Measurements from ENCODE around the gene TP73.

DNA sequence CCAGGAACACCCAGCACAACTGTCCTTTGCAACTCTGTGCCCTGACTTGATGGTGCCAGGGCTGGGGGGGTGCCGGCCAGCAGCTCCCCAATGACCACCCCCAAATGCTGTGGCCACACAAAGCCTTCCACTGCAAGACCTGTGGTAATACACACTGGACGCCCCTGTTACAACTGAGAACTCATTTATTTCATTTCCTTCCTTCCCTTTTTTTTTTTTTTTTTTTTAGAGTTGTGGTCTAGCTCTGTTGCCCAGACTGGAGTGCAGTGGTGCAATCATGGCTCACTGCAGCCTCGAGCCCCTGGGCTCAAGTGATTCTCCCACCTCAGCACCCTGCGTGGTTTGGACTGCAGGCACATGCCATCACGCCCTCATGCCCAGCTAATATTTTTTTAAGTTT is 25.2 kb downstream of the TP73 start:
- TF ChIP-seq, protein P1, sequence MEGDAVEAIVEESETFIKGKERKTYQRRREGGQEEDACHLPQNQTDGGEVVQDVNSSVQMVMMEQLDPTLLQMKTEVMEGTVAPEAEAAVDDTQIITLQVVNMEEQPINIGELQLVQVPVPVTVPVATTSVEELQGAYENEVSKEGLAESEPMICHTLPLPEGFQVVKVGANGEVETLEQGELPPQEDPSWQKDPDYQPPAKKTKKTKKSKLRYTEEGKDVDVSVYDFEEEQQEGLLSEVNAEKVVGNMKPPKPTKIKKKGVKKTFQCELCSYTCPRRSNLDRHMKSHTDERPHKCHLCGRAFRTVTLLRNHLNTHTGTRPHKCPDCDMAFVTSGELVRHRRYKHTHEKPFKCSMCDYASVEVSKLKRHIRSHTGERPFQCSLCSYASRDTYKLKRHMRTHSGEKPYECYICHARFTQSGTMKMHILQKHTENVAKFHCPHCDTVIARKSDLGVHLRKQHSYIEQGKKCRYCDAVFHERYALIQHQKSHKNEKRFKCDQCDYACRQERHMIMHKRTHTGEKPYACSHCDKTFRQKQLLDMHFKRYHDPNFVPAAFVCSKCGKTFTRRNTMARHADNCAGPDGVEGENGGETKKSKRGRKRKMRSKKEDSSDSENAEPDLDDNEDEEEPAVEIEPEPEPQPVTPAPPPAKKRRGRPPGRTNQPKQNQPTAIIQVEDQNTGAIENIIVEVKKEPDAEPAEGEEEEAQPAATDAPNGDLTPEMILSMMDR (IDR thresholded peaks at IDR 0.05; ENCODE audit: low read depth, low read length): no peak
- no peak for TF ChIP-seq EZH2phosphoT487 (IDR thresholded peaks at IDR 0.05; ENCODE audit: low read depth)
